ENCODE data around the gene PPM1H.

DNA sequence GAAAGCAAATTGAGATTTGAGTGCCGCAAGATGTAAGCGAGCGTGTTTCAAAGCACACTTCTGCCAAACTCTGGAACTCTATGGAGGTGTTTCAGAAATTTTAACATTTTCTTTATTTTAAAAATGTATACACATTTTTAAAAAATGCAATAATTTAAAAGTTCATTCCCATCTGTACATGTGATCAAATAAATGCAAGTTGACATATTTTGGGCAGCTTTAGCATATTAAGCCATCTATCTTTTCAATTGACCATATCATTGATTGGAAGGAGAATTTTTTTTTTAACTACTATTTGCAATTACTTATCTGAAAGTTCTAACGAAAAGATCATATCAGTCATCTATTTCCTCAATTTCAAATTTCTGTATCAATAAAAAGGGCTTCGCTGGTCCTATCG, 101.3 kb downstream of the PPM1H start:
- TF ChIP-seq, protein P1, sequence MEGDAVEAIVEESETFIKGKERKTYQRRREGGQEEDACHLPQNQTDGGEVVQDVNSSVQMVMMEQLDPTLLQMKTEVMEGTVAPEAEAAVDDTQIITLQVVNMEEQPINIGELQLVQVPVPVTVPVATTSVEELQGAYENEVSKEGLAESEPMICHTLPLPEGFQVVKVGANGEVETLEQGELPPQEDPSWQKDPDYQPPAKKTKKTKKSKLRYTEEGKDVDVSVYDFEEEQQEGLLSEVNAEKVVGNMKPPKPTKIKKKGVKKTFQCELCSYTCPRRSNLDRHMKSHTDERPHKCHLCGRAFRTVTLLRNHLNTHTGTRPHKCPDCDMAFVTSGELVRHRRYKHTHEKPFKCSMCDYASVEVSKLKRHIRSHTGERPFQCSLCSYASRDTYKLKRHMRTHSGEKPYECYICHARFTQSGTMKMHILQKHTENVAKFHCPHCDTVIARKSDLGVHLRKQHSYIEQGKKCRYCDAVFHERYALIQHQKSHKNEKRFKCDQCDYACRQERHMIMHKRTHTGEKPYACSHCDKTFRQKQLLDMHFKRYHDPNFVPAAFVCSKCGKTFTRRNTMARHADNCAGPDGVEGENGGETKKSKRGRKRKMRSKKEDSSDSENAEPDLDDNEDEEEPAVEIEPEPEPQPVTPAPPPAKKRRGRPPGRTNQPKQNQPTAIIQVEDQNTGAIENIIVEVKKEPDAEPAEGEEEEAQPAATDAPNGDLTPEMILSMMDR (IDR thresholded peaks at IDR 0.05) = no peak
- TF ChIP-seq EZH2 (IDR thresholded peaks at IDR 0.05; ENCODE audit: borderline replicate concordance, insufficient read depth, low read depth, low read length, poor library complexity, severe bottlenecking) = no peak

All from B cell (primary cell).